GM19239 (cell line): ENCODE results near the gene RAPGEF4.
"Not testable (repeated sequence)": the region's sequence is repeated elsewhere in the genome, so short reads cannot be mapped to it uniquely, and the experiment has no call there.

ENCODE experiments used
- DNase-seq: peaks from one replicate; pipeline ENCODE4 v3.0.0; 2011; ENCODE audit warnings: low spot score; ENCODE audit not compliant: insufficient read length
- FAIRE-seq: peaks from 2 replicates; lab custom pipeline; 2011; peaks lifted over from hg19 to GRCh38; lab: Jason Lieb, UNC

Gene RAPGEF4

DNA sequence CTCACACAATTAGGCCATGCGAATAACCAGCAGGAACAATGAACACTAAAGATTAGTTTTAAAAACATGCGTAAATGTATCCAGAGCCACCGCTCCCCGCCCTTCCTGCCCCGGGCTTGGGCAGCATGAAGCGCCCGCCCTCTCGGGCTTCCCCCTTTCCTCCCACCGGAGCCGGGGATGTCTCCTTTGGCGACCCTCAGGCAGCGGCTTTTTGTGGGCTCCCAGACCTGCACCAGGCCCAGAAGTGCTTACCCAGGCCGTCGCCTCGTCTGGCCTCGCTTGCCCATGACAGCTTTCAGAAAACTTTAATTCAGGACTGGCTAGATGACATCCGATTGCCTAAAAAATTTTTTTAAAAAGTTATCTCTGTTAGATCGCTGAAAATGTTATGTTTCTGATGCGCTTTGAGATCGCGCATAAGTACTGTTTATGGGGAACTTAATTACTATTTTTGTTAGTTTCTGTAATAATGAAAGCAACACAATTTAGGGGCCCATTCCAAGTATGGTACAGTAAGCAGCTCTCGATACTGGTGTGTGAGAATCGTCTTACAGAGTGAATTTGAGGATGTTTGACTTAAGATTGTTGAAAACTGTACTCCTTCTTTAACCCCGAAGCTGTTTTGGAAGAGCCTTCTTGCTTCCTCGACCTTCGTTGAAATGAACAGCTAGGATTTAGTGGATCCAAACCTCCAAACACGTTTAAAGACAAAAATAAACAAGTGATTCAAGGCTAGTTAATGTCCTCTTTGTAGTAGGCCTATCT is 341.1 kb downstream of the RAPGEF4 start:
- FAIRE-seq (peak; percentile 87), DNase-seq (peak; percentile 15)

GRCh38 chr2:173077506-173078177 is 342.0 kb downstream of the RAPGEF4 start:
- no peak for DNase-seq

DNA sequence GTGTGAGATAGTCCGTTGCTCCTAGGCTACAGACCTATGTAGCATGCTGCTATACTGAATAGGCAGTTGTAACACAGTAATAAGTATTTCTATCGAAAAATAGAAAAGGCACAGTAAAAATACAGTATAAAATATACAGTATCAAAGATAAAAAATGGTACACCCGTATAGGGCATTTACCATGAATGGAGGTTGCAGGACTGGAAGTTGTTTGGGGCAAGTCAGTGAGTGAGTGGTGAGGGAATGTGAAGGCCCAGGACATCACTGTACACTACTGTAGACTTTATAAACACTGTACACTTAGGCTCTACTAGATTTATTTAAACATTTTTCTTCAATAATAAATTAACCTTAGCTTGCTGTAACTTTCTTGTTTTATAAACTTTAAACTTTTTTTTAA is 343.5 kb downstream of the RAPGEF4 start:
- FAIRE-seq (no peak), DNase-seq (no peak)

More at GRCh38 chr2:173077506-173078177, 342.0 kb downstream of the RAPGEF4 start:
- FAIRE-seq: no peak

GRCh38 chr2:173079973-173080860 is 344.6 kb downstream of the RAPGEF4 start:
- DNase-seq: no peak
- FAIRE-seq: no peak

DNA sequence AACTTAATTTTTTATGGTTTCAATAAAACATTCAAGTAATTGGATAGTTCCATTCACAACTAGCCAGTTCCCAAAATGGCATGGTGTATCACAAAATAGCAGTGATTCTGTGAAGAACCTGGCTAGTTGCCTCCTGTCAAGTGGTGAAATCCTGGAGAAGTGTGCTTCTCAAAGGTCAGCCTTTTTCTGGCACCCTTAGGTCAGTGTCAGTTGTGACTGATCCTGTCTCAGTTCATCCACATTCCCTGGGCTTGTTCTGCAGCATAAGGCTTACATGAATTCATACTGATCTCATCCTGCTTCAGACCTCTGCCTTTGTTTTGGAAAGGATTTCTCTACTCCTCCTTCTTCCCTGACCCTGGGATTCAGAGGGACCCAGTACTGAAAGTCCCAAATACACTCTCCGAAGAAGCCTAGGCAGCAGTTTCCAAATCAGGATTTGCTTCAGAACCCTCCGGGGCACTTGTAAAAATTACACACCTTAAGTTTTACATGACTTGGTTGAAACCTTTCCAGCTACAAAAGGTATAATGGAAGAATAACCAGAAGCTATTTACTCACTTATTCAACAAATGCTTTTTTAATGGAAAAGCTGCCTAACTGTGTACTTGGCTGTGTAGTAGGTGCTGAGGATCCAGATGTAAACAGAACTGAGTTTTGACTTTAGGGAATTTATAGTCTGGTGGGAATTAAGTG is 351.0 kb downstream of the RAPGEF4 start:
- no peak for DNase-seq
- no peak for FAIRE-seq

DNA sequence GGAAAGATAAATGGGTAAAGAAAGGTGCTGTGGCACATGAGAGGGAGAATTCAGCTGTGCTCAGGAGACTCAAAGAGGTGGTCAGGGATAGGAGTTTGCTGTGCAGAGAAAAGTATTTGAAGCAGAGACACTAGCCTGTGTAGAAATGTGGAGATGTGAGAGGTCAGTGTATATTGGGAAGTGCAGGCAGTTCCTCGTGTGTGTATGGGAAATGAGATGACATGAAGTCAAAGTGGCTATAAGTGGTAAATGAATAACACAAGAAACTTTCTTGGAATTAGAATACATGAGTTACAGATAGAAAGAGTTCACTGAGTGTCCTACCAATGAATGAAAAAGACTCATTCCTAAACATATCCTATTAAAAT is 351.6 kb downstream of the RAPGEF4 start:
- no peak for DNase-seq

GRCh38 chr2:173087793-173088496 is 352.3 kb downstream of the RAPGEF4 start:
- no peak for FAIRE-seq
- DNase-seq: no peak

More for the DNA sequence above, 351.6 kb downstream of the RAPGEF4 start:
- FAIRE-seq: no peak

- DNase-seq (no peak), FAIRE-seq (no peak)
Measured at GRCh38 chr2:173090276-173090877, 354.7 kb downstream of the RAPGEF4 start.

DNA sequence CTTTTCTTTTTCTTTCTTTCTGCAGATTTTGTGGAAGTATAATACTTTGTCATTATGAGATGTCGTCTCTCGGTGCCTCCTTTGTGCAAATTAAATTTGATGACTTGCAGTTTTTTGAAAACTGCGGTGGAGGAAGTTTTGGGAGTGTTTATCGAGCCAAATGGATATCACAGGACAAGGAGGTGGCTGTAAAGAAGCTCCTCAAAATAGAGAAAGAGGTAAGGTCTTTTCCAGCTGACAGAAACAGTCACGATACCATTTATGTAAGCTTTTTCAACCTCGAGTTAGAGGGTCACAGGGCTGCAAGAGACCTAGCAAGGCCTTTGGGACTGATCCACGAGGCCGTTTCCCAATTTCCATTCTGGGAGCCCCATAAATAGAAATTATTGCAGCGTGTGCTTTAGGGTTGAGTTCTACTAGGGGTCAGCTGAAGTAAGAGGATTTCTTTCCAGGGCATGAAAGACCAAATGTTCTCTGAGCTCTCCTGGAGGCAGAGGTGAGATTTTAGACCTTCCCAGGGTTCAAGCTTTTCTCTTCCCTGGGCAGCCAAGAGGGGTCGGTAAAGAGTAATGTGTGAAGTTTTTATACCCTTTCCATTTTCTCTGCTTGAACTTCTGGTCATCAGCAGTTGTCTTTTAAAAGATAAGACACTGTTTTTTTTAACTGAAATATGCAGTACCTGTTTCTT is 355.5 kb downstream of the RAPGEF4 start:
- DNase-seq (no peak), FAIRE-seq (no peak)

DNA sequence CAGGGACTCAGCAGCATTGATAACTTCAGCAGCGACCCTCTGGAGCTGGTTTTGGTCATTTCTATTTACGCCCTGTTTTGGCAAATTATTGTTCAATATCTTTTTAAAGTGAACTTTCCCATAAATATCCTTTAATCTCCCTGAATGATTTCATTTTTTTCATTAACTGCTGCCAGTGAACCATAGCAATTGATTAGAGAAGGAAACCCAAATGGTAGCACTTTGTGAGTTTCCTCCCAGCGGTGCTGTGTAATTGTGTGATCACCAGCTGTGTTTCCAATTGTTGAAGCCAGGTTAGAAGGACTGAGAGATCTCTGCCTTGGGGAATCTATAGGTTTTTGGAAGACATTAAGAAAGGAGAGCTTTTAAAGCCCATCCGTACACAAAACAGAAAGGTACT is 356.3 kb downstream of the RAPGEF4 start:
- DNase-seq: no peak
- FAIRE-seq: no peak

- FAIRE-seq: peak; percentile 51
Measured at GRCh38 chr2:173092844-173093402, 357.3 kb downstream of the RAPGEF4 start.

DNA sequence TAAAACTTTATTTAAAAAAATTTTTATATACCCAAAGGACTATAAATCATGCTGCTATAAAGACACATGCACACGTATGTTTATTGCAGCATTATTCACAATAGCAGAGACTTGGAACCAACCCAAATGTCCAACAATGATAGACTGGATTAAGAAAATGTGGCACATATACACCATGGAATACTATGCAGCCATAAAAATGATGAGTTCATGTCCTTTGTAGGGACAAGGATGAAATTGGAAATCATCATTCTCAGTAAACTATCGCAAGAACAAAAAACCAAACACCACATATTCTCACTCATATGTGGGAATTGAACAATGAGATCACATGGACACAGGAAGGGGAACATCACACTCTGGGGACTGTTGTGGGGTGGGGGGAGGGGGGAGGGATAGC is 358.0 kb downstream of the RAPGEF4 start:
- not testable (repeated sequence) for FAIRE-seq, DNase-seq

More at GRCh38 chr2:173092844-173093402, 357.3 kb downstream of the RAPGEF4 start:
- no peak for DNase-seq

DNA sequence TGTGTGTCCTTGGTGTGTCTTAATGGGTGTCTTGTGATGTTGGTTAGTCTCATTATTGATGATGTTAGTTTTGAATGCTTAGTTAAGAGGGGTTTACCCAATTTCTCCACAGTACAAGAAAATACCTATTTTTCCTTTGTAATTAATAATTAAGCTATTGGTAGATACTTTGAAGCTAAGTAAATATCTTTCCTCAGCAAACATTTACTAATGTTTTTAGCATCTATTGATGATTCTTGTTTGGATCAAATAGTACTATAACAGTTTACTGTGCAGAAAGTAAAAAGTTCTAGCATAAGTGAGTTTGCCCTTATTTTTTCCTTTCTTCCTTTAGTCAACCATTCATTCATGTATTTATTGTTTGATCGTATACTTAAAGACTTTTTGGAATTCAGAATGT is 359.1 kb downstream of the RAPGEF4 start:
- FAIRE-seq (no peak), DNase-seq (no peak)

- FAIRE-seq (no peak), DNase-seq (no peak)
Measured at GRCh38 chr2:173095356-173095755, 359.7 kb downstream of the RAPGEF4 start.

DNA sequence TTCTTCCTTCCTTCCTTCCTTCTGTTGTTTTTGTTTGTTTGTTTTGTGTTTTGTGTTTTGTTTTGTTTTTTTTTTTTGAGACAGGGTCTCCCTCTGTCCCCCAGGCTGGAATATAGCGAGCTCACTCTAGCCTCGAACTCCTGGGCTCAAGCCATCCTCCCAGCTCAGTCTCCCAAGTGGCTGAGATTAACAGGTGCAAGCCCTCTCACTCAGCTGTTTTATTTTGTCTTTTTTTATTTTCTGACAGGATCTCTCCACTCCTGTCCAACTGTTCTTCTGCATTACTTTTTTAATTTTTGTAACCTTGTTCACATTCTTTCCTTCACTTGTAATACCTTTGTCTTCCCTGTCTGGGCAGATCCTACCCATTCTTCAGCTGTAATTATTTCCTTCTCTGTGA is 363.6 kb downstream of the RAPGEF4 start:
- DNase-seq (no peak), FAIRE-seq (peak; percentile 14)

GRCh38 chr2:173099804-173100203 is 364.2 kb downstream of the RAPGEF4 start:
- DNase-seq (no peak), FAIRE-seq (no peak)

DNA sequence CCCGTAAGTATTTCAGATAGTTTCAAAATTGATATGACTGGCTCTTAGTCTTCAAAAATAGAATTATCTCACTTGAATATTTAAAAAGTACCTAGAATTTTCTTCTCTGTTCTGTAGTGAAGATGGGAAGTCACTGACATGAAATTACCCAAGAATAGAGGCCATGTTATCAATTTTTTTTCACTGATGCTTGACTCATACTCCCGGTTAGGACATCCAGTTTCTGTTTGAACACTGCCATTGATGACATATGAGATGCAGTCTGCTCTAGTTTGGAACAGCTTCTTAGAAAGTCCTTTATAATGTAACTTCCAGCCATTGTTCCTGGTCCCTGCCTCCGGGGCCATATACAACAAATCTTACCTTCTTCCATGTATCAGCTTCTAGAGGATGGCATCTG is 366.0 kb downstream of the RAPGEF4 start:
- DNase-seq (no peak), FAIRE-seq (peak; percentile 82)
